Stimulated activated CD4-positive, alpha-beta T cell treated with anti-CD3 and anti-CD28 coated beads, Interleukin-1b, Interleukin-23, amount 100 ng/mL, for 24 hours (primary cell): ENCODE measurements around the gene NCMAP.

Source experiments
- DNase-seq, 4 experiments: peaks; one replicate each; pipeline ENCODE4 v3.0.0-alpha.2; 2020; ENCODE audit warnings: low read depth in 4 of 4, low spot score in 1 of 4

The NCMAP gene

GRCh38 chr1:24621121-24621520, 65.2 kb downstream of the NCMAP start:
- no peak for DNase-seq

GRCh38 chr1:24622218-24622617, 66.3 kb downstream of the NCMAP start:
- DNase-seq, result no peak

GRCh38 chr1:24632832-24633175, 76.9 kb downstream of the NCMAP start:
- no peak for DNase-seq

GRCh38 chr1:24635195-24635843, 79.4 kb downstream of the NCMAP start:
- DNase-seq, result no peak

GRCh38 chr1:24636661-24637357, 80.9 kb downstream of the NCMAP start:
- DNase-seq, result no peak

GRCh38 chr1:24639094-24639493, 83.2 kb downstream of the NCMAP start:
- DNase-seq, result no peak

- no peak for DNase-seq
These were observed 84.0 kb downstream of the NCMAP start for GRCh38 chr1:24639881-24640280.

GRCh38 chr1:24640288-24640687, 84.4 kb downstream of the NCMAP start:
- DNase-seq, result no peak

GRCh38 chr1:24641646-24642151, 85.8 kb downstream of the NCMAP start:
- peak in 2 of 4 experiments; percentile 7 to 24 for DNase-seq

GRCh38 chr1:24642481-24643362, 86.8 kb downstream of the NCMAP start, which contains the start of gene SRRM1:
SRRM1 (plus strand) TSS chr1:24643302; CDS start chr1:24643327, 25 bp downstream.
- DNase-seq, result peak; percentile 91 to 99 (median 96)

- peak in 2 of 4 experiments; percentile 9 to 36 for DNase-seq
These were observed 87.6 kb downstream of the NCMAP start for GRCh38 chr1:24643363-24644099.

GRCh38 chr1:24644100-24644384, 88.2 kb downstream of the NCMAP start:
- DNase-seq, result no peak

- DNase-seq, result no peak
These were observed 93.0 kb downstream of the NCMAP start for GRCh38 chr1:24648919-24649318.

GRCh38 chr1:24652382-24652781, 96.5 kb downstream of the NCMAP start:
- DNase-seq, result no peak

- no peak for DNase-seq
These were observed 98.1 kb downstream of the NCMAP start for GRCh38 chr1:24654010-24654409.

GRCh38 chr1:24656046-24656445, 100.2 kb downstream of the NCMAP start:
- DNase-seq, result no peak

- DNase-seq, result no peak
These were observed 101.9 kb downstream of the NCMAP start for GRCh38 chr1:24657781-24658180.
